H9 (cell line): ENCODE measurements around the gene METTL27. TPM values are rescaled to one million over a fixed set of nuclear protein-coding genes. Genes with fewer than 3 reads are reported as not detected.

Experiments used
- DNase-seq: peaks from one replicate; pipeline ENCODE4 v3.0.0-alpha.2; 2017
- H2AFZ ChIP-seq: one replicate; pipeline ENCODE4 v1.6.1; 2013; ENCODE audit warnings: mild to moderate bottlenecking, low read length, control low read depth, moderate library complexity
- H2AK5ac ChIP-seq: 2 replicates; pipeline ENCODE4 v1.6.1; 2013; ENCODE audit warnings: low read length, control low read depth, mixed read lengths; ENCODE audit not compliant: insufficient read length
- H2BK120ac ChIP-seq: one replicate; pipeline ENCODE4 v1.6.1; 2013; ENCODE audit warnings: low read depth, mild to moderate bottlenecking, low read length, control low read depth, inconsistent platforms; ENCODE audit not compliant: poor library complexity, severe bottlenecking
- H2BK12ac ChIP-seq: 2 replicates; pipeline ENCODE4 v1.6.1; 2013; ENCODE audit warnings: low read length, control low read depth, mixed read lengths, low read depth; ENCODE audit not compliant: insufficient read length
- H2BK15ac ChIP-seq: 2 replicates; pipeline ENCODE4 v1.6.1; 2013; ENCODE audit warnings: low read depth, low read length, control low read depth
- H2BK20ac ChIP-seq: one replicate; pipeline ENCODE4 v1.6.1; 2013; ENCODE audit warnings: low read depth, mild to moderate bottlenecking, low read length, control low read depth, inconsistent platforms; ENCODE audit not compliant: poor library complexity, severe bottlenecking
- H2BK5ac ChIP-seq: 2 replicates; pipeline ENCODE4 v1.6.1; 2013; ENCODE audit warnings: low read length, control low read depth, mixed read lengths; ENCODE audit not compliant: insufficient read length
- H3K14ac ChIP-seq: 2 replicates; pipeline ENCODE4 v1.6.1; 2013; ENCODE audit warnings: low read length, control low read depth; ENCODE audit not compliant: insufficient read depth
- H3K18ac ChIP-seq: 2 replicates; pipeline ENCODE4 v1.6.1; 2013; ENCODE audit warnings: low read depth, mild to moderate bottlenecking, mixed read lengths, low read length, control low read depth; ENCODE audit not compliant: insufficient read length
- H3K23ac ChIP-seq: 2 replicates; pipeline ENCODE4 v1.6.1; 2013; ENCODE audit warnings: low read length, control low read depth, mixed read lengths, low read depth; ENCODE audit not compliant: insufficient read length
- H3K23me2 ChIP-seq: 2 replicates; pipeline ENCODE4 v1.6.1; 2013; ENCODE audit warnings: low read depth, mild to moderate bottlenecking, mixed read lengths, low read length, control low read depth; ENCODE audit not compliant: insufficient read length, poor library complexity, severe bottlenecking
- H3K27ac ChIP-seq: 2 replicates; pipeline ENCODE4 v1.5.1; 2013; ENCODE audit warnings: low read length, control low read depth, mixed read lengths, low read depth; ENCODE audit not compliant: insufficient read length
- H3K27me3 ChIP-seq: 2 replicates; pipeline ENCODE4 v1.6.1; 2013; ENCODE audit warnings: low read length, control low read depth, inconsistent platforms; ENCODE audit not compliant: insufficient read depth
- H3K4ac ChIP-seq: 2 replicates; pipeline ENCODE4 v1.6.1; 2013; ENCODE audit warnings: low read depth, mild to moderate bottlenecking, control low read depth, inconsistent platforms, low read length, moderate library complexity
- H3K4me1 ChIP-seq: 2 replicates; pipeline ENCODE4 v1.6.1; 2013; ENCODE audit warnings: low read length, control low read depth, inconsistent platforms; ENCODE audit not compliant: insufficient read depth
- H3K4me2 ChIP-seq: 2 replicates; pipeline ENCODE4 v1.6.1; 2013; ENCODE audit warnings: low read length, control low read depth, mixed read lengths; ENCODE audit not compliant: insufficient read length, insufficient read depth
- H3K56ac ChIP-seq: 2 replicates; pipeline ENCODE4 v1.6.1; 2013; ENCODE audit warnings: low read depth, mild to moderate bottlenecking, mixed read lengths, low read length, control low read depth; ENCODE audit not compliant: insufficient read length
- H3K79me1 ChIP-seq: 2 replicates; pipeline ENCODE4 v1.6.1; 2013; ENCODE audit warnings: low read depth, mild to moderate bottlenecking, moderate library complexity, low read length, control low read depth, inconsistent platforms; ENCODE audit not compliant: insufficient read depth, poor library complexity, severe bottlenecking
- H3K79me2 ChIP-seq: 2 replicates; pipeline ENCODE4 v1.6.1; 2013; ENCODE audit warnings: low read length, control low read depth, inconsistent platforms; ENCODE audit not compliant: insufficient read depth
- H3K9ac ChIP-seq: 2 replicates; pipeline ENCODE4 v1.6.1; 2013; ENCODE audit warnings: low read length, control low read depth, mixed read lengths; ENCODE audit not compliant: insufficient read length; ENCODE audit errors: extremely low read depth
- H3K9me3 ChIP-seq: one replicate; pipeline ENCODE4 v1.6.1; 2013; ENCODE audit warnings: low read depth, low read length, inconsistent platforms; ENCODE audit not compliant: control insufficient read depth
- H3T11ph ChIP-seq: one replicate; pipeline ENCODE4 v1.6.1; 2013; ENCODE audit warnings: mild to moderate bottlenecking, low read length, control low read depth, inconsistent platforms
- H4K20me1 ChIP-seq: one replicate; pipeline ENCODE4 v1.6.1; 2013; ENCODE audit not compliant: control insufficient read depth, insufficient read length, insufficient read depth
- H4K5ac ChIP-seq: 2 replicates; pipeline ENCODE4 v1.6.1; 2013; ENCODE audit warnings: low read depth, mild to moderate bottlenecking, mixed read lengths, low read length, control low read depth; ENCODE audit not compliant: insufficient read length
- H4K8ac ChIP-seq: replicated peaks from 2 replicates; pipeline ENCODE4 v1.6.1; 2013; ENCODE audit warnings: low read length, control low read depth, mixed read lengths, low read depth; ENCODE audit not compliant: insufficient read length
- H4K91ac ChIP-seq: 2 replicates; pipeline ENCODE4 v1.6.1; 2013; ENCODE audit warnings: low read depth, mild to moderate bottlenecking, moderate library complexity, mixed read lengths, low read length, control low read depth; ENCODE audit not compliant: insufficient read length
- H3K27ac Mint-ChIP-seq, 3 experiments: 2 replicates in 2 of 3; 3 replicates in 1 of 3; pipeline ENCODE4 v1.8.0; 2020 to 2021; ENCODE audit warnings: mixed read lengths in 3 of 3, mild to moderate bottlenecking in 1 of 3, moderate library complexity in 1 of 3
- H3K27me3 Mint-ChIP-seq: 2 replicates; pipeline ENCODE4 v1.8.0; 2021; ENCODE audit warnings: low read depth, mild to moderate bottlenecking, moderate library complexity, mixed read lengths
- H3K36me3 Mint-ChIP-seq, 3 experiments: 2 replicates in 2 of 3; 3 replicates in 1 of 3; pipeline ENCODE4 v1.8.0; 2020 to 2021; ENCODE audit warnings: low read depth in 3 of 3, mixed read lengths in 3 of 3; ENCODE audit not compliant: insufficient read depth in 1 of 3
- H3K4me1 Mint-ChIP-seq, 2 experiments: 2 replicates each; pipeline ENCODE4 v1.8.0; 2020; ENCODE audit warnings: mixed read lengths in 2 of 2
- H3K4me3 Mint-ChIP-seq, 2 experiments: 2 replicates in 1 of 2; 3 replicates in 1 of 2; pipeline ENCODE4 v1.8.0; 2020 to 2021; ENCODE audit warnings: mild to moderate bottlenecking in 2 of 2, mixed read lengths in 2 of 2, moderate library complexity in 1 of 2
- H3K9me3 Mint-ChIP-seq, 2 experiments: 2 replicates in 1 of 2; 3 replicates in 1 of 2; pipeline ENCODE4 v1.8.0; 2020; ENCODE audit warnings: mild to moderate bottlenecking in 2 of 2, mixed read lengths in 2 of 2, moderate library complexity in 1 of 2
- WGBS: extraction: QIAGEN DNeasy Blood & Tissue Kit; methylation state at CpG from one replicate; pipeline ENCODE4 v1.1.7; 2013; ENCODE audit warnings: missing lambda C conversion rate, low lambda C conversion rate, mixed read lengths; ENCODE audit not compliant: insufficient read length; ENCODE audit errors: extremely low coverage; 5-methylcytosine and 5-hydroxymethylcytosine counted together
- total RNA-seq: library from RNA; stranded (reverse); gene quantifications from 2 replicates; pipeline ENCODE4 v1.2.1, GENCODE V29; 2021
- TF ChIP-seq, protein P1 (sequence below): fragments of 200-600 bp; sonication (generic); conservative IDR thresholded peaks from 3 replicates; pipeline ENCODE4 v1.8.0; 2021; ENCODE audit warnings: antibody characterized with exemption, mild to moderate bottlenecking

METTL27 gene
- total RNA-seq, 1 experiment from 2014 or later: 13.5 TPM

DNA sequence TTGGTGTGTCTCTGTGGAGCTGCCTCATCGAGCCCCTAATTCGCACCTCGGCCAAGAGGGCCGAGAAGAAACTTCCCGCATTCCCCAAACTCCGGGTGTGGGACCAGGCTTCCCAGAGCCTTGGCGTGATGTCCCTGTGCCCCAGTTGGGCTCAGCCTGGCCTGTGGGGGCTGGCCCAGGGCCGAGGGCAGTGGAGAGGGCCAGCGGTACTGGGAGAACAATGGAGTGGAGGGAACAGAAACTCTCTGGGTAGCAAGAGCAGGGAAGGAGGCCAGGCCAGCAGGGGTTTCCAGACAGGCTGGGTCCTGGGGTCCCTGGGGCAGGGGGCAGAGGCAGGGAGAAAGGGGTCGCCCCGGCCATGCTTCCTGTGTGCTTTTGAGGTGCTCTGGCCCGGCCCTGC lies 34.7 kb upstream of the METTL27 start:
- Histone ChIP-seq H3K23me2 (no peaks in the 10 kb centered on the region), H3K4ac (no peak overlapping the region), H4K20me1 (no peaks in the 10 kb centered on the region), H4K91ac (no peak overlapping the region), H2BK20ac (no peak overlapping the region), H4K5ac (no peak overlapping the region), H3K56ac (no peak overlapping the region), H2BK5ac (no peak overlapping the region), H3K9me3 (no peaks in the 10 kb centered on the region), H4K8ac (no peak overlapping the region), H3T11ph (no peak overlapping the region), H2AFZ (no peak overlapping the region), H3K4me1 (no peaks in the 10 kb centered on the region), H2BK120ac (no peak overlapping the region), H3K18ac (no peak overlapping the region), H3K79me1 (no peaks in the 10 kb centered on the region), H2AK5ac (no peak overlapping the region), H3K14ac (no peak overlapping the region), H3K9ac (no peak overlapping the region), H2BK12ac (no peak overlapping the region), H3K23ac (no peak overlapping the region), H3K4me2 (no peak overlapping the region), H2BK15ac (no peak overlapping the region), H3K27me3 (no peaks in the 10 kb centered on the region), H3K79me2 (no peaks in the 10 kb centered on the region), H3K27ac (no peak overlapping the region)
- Mint-ChIP-seq H3K27ac (no peak overlapping the region), H3K27me3 (peaks cover 9% of the 10 kb centered on the region), H3K36me3 (no peaks in the 10 kb centered on the region), H3K4me3 (no peak overlapping the region), H3K9me3 (no peaks in the 10 kb centered on the region), H3K4me1 (peaks cover 4 to 8% of the 10 kb centered on the region in 2 experiments; a peak in 3 of 4 replicates)
- TF ChIP-seq, protein P1, sequence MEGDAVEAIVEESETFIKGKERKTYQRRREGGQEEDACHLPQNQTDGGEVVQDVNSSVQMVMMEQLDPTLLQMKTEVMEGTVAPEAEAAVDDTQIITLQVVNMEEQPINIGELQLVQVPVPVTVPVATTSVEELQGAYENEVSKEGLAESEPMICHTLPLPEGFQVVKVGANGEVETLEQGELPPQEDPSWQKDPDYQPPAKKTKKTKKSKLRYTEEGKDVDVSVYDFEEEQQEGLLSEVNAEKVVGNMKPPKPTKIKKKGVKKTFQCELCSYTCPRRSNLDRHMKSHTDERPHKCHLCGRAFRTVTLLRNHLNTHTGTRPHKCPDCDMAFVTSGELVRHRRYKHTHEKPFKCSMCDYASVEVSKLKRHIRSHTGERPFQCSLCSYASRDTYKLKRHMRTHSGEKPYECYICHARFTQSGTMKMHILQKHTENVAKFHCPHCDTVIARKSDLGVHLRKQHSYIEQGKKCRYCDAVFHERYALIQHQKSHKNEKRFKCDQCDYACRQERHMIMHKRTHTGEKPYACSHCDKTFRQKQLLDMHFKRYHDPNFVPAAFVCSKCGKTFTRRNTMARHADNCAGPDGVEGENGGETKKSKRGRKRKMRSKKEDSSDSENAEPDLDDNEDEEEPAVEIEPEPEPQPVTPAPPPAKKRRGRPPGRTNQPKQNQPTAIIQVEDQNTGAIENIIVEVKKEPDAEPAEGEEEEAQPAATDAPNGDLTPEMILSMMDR: no peak
- no CpG with 5 or more reads among the region's 12 CpGs for WGBS
- no peak for DNase-seq
